ENCODE measurements around the gene ARMH4. TPM values are rescaled to one million over a fixed set of nuclear protein-coding genes. Genes with fewer than 3 reads are reported as not detected.

ARMH4 gene
- total and polyA plus RNA-seq, 12 donors = 1.1 to 23.2 (median 9.0) TPM

GRCh38 chr14:58099682-58100081 is 52.3 kb downstream of the ARMH4 start:
- H3K4me3 ChIP-seq = no peak overlapping the region
- no peaks in the 10 kb centered on the region for H3K27me3 ChIP-seq
- no peak for DNase-seq
- H3K36me3 ChIP-seq (replicated peaks in 1 of 2) = no peaks in the 10 kb centered on the region
- H3K4me1 ChIP-seq (replicated peaks in 1 of 2) = no peaks in the 10 kb centered on the region
- no peaks in the 10 kb centered on the region for H3K9me3 ChIP-seq (replicated peaks in 1 of 3)
- intact Hi-C loops (cut with DNase I) = loop anchor here in 1 of 2 donors (10.0 kb wide), 1 partner anchor 65 kb away; no protein-coding TSS in a partner anchor
- 87 to 95% (median 93%) methylated on average over 5 of the region's 5 CpGs for WGBS, 4 donors
- TF ChIP-seq CTCF (IDR thresholded peaks at IDR 0.05) = no peak
- H3K27ac ChIP-seq = no peak overlapping the region

GRCh38 chr14:58098507-58098906 is 53.5 kb downstream of the ARMH4 start:
- Histone ChIP-seq H3K36me3 (replicated peaks in 1 of 2) (no peaks in the 10 kb centered on the region), H3K27me3 (no peaks in the 10 kb centered on the region), H3K27ac (no peak overlapping the region), H3K4me3 (no peak overlapping the region), H3K4me1 (replicated peaks in 1 of 2) (no peaks in the 10 kb centered on the region), H3K9me3 (replicated peaks in 1 of 3) (no peaks in the 10 kb centered on the region)
- no peak for DNase-seq
- 30 to 53% (median 41%) methylated on average over 1 of the region's 1 CpG for WGBS, 4 donors
- TF ChIP-seq CTCF (IDR thresholded peaks at IDR 0.05) = no peak
- no peak for TF ChIP-seq POLR2A (IDR thresholded peaks at IDR 0.05)
- intact Hi-C loops (cut with DNase I) = no loop called here

- 65 to 86% (median 78%) methylated on average over 2 of the region's 2 CpGs for WGBS, 4 donors
- Histone ChIP-seq H3K27me3 (no peaks in the 10 kb centered on the region), H3K36me3 (replicated peaks in 1 of 2) (no peaks in the 10 kb centered on the region), H3K4me3 (no peak overlapping the region), H3K9me3 (replicated peaks in 1 of 3) (no peaks in the 10 kb centered on the region), H3K4me1 (replicated peaks in 1 of 2) (no peaks in the 10 kb centered on the region), H3K27ac (no peak overlapping the region)
- no peak for DNase-seq
- intact Hi-C loops (cut with DNase I) = no loop called here
- TF ChIP-seq POLR2A (IDR thresholded peaks at IDR 0.05) (no peak), CTCF (IDR thresholded peaks at IDR 0.05) (no peak)
Measured at GRCh38 chr14:58096731-58097130, 55.3 kb downstream of the ARMH4 start.

- TF ChIP-seq POLR2A (IDR thresholded peaks at IDR 0.05) (no peak), CTCF (IDR thresholded peaks at IDR 0.05) (no peak)
- intact Hi-C loops (cut with DNase I) = no loop called here
- H3K27me3 ChIP-seq = no peaks in the 10 kb centered on the region
- no peak overlapping the region for H3K27ac ChIP-seq
- H3K9me3 ChIP-seq (replicated peaks in 1 of 3) = no peaks in the 10 kb centered on the region
- H3K36me3 ChIP-seq (replicated peaks in 1 of 2) = no peaks in the 10 kb centered on the region
- 91 to 96% (median 92%) methylated on average over 5 of the region's 5 CpGs for WGBS, 4 donors
- H3K4me3 ChIP-seq = no peak overlapping the region
- no peaks in the 10 kb centered on the region for H3K4me1 ChIP-seq (replicated peaks in 1 of 2)
- no peak for DNase-seq
Measured at GRCh38 chr14:58091883-58092630, 60.0 kb downstream of the ARMH4 start.
